Esophagus squamous epithelium (tissue), 5 donors: Measurements from ENCODE around the gene PFDN4. TPM values are rescaled to one million over a fixed set of nuclear protein-coding genes. Genes with fewer than 3 reads are reported as not detected.
A peak's percentile ranks its signal among the peaks of the same experiment; 100 is the strongest.

ENCODE experiments used
- DNase-seq: peaks from one replicate; lab custom pipeline; 2025; lab: John Stamatoyannopoulos, UW
- H3K27ac ChIP-seq, 4 donors: fragments of 200-600 bp; sonication (generic); one replicate each; pipeline ENCODE4 v1.5.1; 2016 to 2019; ENCODE audit warnings: mild to moderate bottlenecking in 1 of 4
- H3K27me3 ChIP-seq, 4 donors: fragments of 200-600 bp; sonication (generic); 1 replicate in 3 of 4; 2 replicates in 1 of 4; pipeline versions ENCODE4 v1.5.1 to v1.6.0; 2017 to 2021; ENCODE audit warnings: antibody characterized with exemption in 1 of 4
- H3K36me3 ChIP-seq, 3 donors: fragments of 200-600 bp; sonication (generic); one replicate each; pipeline ENCODE4 v1.5.1; 2016 to 2019
- H3K4me1 ChIP-seq, 3 donors: fragments of 200-600 bp; sonication (generic); one replicate each; pipeline ENCODE4 v1.5.1; 2017 to 2019
- H3K4me3 ChIP-seq, 4 donors: fragments of 200-600 bp; sonication (generic); 1 replicate in 3 of 4; 2 replicates in 1 of 4; pipeline ENCODE4 v1.5.1; 2016 to 2019; ENCODE audit warnings: mild to moderate bottlenecking in 2 of 4, moderate library complexity in 1 of 4
- H3K9me3 ChIP-seq, 3 donors: fragments of 200-600 bp; sonication (generic); one replicate each; pipeline ENCODE4 v1.5.1; 2016 to 2019
- POLR2A ChIP-seq, 4 donors: fragments of 450-650 bp; IDR thresholded peaks; one replicate each; pipeline ENCODE4 v1.6.1; 2017; ENCODE audit warnings: antibody characterized with exemption in 4 of 4, mild to moderate bottlenecking in 4 of 4, moderate library complexity in 3 of 4
- WGBS, 2 donors: methylation state at CpG; one replicate each; pipeline ENCODE4 v1.1.5; 2018; 5-methylcytosine and 5-hydroxymethylcytosine counted together
- intact Hi-C: fragments of 100-400 bp; cut with DNase I; formaldehyde crosslinking; loops from one replicate; pipeline ENCODE4 v1.15.0; 2022
- total RNA-seq, 4 donors: library from RNA; depleted of rRNA; stranded (reverse); fragments of >200 nt; gene quantifications; one replicate each; pipeline ENCODE4 v1.1.0, GENCODE V29; 2016
- TF ChIP-seq, protein P1 (sequence below), 6 experiments: fragments of 450-650 bp in 4 of 6; fragments of 200-600 bp in 2 of 6; sonication (generic) in 2 of 6; IDR thresholded peaks; one replicate each; pipeline ENCODE4 v1.5.1; 2016 to 2019; ENCODE audit warnings: antibody characterized with exemption in 6 of 6, mild to moderate bottlenecking in 4 of 6, moderate library complexity in 4 of 6
- donor health status: DM: yes; HTN: yes; CAD: no.

PFDN4 gene
- total RNA-seq, 4 donors from 2014 or later, result 39.0 to 68.9 (median 46.4) TPM

DNA sequence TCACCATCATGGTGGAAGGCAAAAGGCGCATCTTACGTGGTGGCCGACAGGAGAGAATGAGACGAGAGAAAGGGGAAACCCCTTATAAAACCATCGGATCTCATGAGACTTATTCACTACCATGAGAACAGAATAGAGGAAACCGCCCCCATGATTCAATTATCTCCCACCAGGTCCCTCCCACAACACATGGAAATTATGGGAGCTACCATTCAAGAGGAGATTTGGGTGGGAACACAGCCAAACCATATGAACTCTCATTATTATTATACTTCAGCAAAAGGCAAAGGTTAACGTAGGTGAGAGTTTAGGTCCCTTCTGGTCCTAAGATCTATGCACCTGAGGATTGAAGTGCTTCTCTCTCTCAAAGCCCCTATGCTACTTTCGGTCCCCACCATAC lies 2.4 kb upstream of the PFDN4 start:
- Histone ChIP-seq H3K27me3 (no peaks in the 10 kb centered on the region), H3K9me3 (no peaks in the 10 kb centered on the region), H3K27ac (no peak overlapping the region), H3K36me3 (no peaks in the 10 kb centered on the region), H3K4me3 (no peak overlapping the region), H3K4me1 (peaks cover 4 to 36% (median 15%) of the 10 kb centered on the region in 3 donors)
- 64 to 77% methylated on average over 8 of the region's 8 CpGs for WGBS, 2 donors
- TF ChIP-seq, protein P1, sequence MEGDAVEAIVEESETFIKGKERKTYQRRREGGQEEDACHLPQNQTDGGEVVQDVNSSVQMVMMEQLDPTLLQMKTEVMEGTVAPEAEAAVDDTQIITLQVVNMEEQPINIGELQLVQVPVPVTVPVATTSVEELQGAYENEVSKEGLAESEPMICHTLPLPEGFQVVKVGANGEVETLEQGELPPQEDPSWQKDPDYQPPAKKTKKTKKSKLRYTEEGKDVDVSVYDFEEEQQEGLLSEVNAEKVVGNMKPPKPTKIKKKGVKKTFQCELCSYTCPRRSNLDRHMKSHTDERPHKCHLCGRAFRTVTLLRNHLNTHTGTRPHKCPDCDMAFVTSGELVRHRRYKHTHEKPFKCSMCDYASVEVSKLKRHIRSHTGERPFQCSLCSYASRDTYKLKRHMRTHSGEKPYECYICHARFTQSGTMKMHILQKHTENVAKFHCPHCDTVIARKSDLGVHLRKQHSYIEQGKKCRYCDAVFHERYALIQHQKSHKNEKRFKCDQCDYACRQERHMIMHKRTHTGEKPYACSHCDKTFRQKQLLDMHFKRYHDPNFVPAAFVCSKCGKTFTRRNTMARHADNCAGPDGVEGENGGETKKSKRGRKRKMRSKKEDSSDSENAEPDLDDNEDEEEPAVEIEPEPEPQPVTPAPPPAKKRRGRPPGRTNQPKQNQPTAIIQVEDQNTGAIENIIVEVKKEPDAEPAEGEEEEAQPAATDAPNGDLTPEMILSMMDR (IDR thresholded peaks at IDR 0.05), result no peak
- TF ChIP-seq POLR2A (IDR thresholded peaks at IDR 0.05), result no peak
- intact Hi-C loops, result no loop called here
- DNase-seq, result no peak

DNA sequence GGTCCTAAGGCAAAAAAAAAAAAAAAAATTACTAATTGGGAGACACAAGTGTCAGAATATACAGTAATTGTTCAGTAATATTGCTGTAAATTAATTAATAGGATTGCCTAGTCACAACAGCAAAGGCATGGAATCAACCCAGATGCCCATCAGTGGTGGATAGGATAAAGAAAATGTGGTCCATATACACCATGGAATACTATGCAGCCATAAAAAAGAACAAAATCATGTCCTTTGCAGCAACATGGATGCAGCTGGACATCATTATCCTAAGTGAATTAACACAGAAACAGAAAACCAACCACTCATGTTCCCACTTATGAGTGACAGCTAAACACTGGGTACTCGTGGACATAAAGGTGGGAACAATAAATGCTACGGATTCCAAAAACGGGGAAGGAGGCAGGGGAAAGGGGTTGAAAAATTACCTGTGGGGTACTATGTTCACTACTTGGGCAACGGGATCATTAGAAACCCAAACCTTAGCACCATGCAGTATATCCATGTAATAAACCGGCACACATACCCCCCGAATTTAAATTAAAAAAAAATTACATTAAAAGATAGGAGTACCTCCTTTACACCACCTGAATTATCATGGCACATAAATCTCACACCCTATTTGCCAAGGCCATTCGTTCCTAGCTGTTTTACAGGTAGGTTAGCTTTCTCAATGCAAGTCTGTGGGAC lies 689 bp upstream of the PFDN4 start:
- H3K4me3 ChIP-seq, result peak overlapping the region; percentile 78 to 87 (median 85)
- WGBS, 2 donors, result 46 to 52% methylated on average over 7 of the region's 7 CpGs
- H3K27ac ChIP-seq, result peak overlapping the region in 3 of 4 donors; percentile 96 to 97 (median 97)
- H3K27me3 ChIP-seq, result no peaks in the 10 kb centered on the region
- no peaks in the 10 kb centered on the region for H3K36me3 ChIP-seq
- intact Hi-C loops, result no loop called here
- DNase-seq, result no peak
- H3K9me3 ChIP-seq, result no peaks in the 10 kb centered on the region
- H3K4me1 ChIP-seq, result peaks cover 4 to 34% (median 15%) of the 10 kb centered on the region in 3 donors
- TF ChIP-seq, protein P1 (IDR thresholded peaks at IDR 0.05), result no peak
- no peak for TF ChIP-seq POLR2A (IDR thresholded peaks at IDR 0.05)

DNA sequence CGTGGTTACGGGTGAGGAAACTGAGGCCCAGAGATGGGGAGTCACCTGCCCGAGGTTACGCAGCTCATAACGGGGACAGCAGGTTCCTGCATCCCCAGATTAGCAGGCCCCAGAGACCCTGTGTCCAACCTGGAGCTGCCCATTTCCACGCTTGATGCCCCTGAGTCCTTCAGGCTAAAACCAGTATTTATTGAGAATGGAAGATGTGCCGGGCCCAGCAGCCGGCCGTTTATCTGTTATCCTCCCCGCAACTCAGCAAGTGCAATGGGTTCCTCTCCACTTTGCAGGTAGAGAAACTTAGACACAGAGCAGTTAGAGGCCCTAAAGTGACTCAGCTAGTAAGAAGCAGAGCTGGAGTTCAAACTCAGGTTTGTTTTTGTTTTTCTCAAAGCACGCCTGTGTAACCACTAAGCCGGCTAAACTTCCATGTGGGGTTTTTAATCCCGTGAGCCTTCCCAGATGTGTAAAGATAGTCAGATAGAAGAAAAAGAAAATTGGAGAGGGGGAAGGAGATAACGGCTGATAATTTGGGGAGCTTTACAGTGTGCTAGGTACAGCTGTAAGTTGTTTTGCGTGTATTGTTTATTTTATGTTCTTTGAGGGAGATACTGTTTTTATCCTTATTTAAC lies 775 bp downstream of the PFDN4 start:
- intact Hi-C loops, result no loop called here
- Histone ChIP-seq H3K27me3 (no peaks in the 10 kb centered on the region), H3K27ac (peak overlapping the region; percentile 92 to 97 (median 96)), H3K9me3 (no peaks in the 10 kb centered on the region), H3K36me3 (no peaks in the 10 kb centered on the region), H3K4me1 (peaks cover 4 to 36% (median 15%) of the 10 kb centered on the region in 3 donors), H3K4me3 (peak overlapping the region; percentile 78 to 87 (median 85))
- WGBS, 2 donors, result 5 to 6% methylated on average over 9 to 15 of the region's 15 CpGs
- DNase-seq, result no peak
- TF ChIP-seq POLR2A (IDR thresholded peaks at IDR 0.05), result no peak
- TF ChIP-seq, protein P1 (IDR thresholded peaks at IDR 0.05), result no peak

DNA sequence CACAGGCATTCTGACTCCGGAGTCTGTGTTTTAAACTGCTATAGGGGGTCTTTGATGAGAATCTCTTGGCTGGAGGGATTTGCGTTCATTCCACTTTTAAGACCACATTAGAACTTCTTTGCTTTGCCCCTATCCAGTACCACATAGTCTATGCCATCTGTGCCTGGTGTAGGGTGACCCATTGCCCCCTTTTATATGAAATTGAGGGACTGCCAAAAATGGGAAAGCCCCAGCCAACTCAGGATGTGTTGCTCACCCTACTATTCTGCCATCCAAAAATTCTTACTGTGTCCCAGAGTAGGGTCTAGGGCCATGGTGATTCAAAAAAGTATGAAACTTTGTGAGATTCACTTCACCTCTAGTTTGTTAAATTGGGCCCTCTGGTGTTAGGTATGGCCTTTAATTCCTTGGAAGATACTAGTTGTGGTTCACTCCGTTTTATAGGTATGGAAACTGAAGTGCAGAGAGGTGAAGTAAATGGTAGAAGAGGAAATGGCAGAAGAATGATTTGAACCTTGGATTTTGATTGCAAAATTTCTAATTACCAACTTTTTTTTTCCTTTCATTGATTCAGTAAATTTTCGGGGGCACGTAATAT lies 1.4 kb downstream of the PFDN4 start:
- no peak for TF ChIP-seq POLR2A (IDR thresholded peaks at IDR 0.05)
- TF ChIP-seq, protein P1 (IDR thresholded peaks at IDR 0.05), result no peak
- Histone ChIP-seq H3K4me1 (peaks cover 4 to 36% (median 15%) of the 10 kb centered on the region in 3 donors), H3K9me3 (no peaks in the 10 kb centered on the region), H3K27ac (no peak overlapping the region), H3K36me3 (peaks cover 0 to 1% (median 0%) of the 10 kb centered on the region in 3 donors), H3K27me3 (no peaks in the 10 kb centered on the region), H3K4me3 (peak overlapping the region in 3 of 4 donors; percentile 83 to 87 (median 87))
- no peak for DNase-seq
- intact Hi-C loops, result no loop called here
- 77 to 79% methylated on average over 5 of the region's 5 CpGs for WGBS, 2 donors

DNA sequence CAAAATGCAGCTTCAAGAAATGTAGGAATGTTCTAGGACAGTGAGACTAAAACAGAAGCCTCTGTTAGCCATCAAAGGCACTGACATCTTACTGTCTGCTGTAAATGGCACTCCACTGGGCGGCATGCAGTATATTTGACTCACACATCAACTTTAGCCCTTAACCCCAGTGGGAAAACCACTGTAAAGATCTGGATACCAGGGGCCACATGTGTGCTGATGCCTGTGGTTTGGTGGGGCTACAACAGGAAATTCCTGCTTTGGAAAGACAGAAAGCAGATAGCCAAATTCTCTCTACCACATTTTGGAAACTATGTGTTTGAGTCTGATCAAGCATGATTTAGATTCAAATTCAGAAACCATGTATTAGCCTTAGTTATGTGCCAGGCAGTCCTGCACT lies 4.3 kb downstream of the PFDN4 start:
- WGBS, 2 donors, result 71 to 88% methylated on average over 1 of the region's 1 CpG
- intact Hi-C loops, result no loop called here
- Histone ChIP-seq H3K27me3 (no peaks in the 10 kb centered on the region), H3K27ac (no peak overlapping the region), H3K9me3 (no peaks in the 10 kb centered on the region), H3K4me3 (no peak overlapping the region), H3K36me3 (peaks cover 0 to 30% (median 9%) of the 10 kb centered on the region in 3 donors), H3K4me1 (peaks cover 4 to 36% (median 15%) of the 10 kb centered on the region in 3 donors)
- DNase-seq, result no peak
- no peak for TF ChIP-seq POLR2A (IDR thresholded peaks at IDR 0.05)
- TF ChIP-seq, protein P1 (IDR thresholded peaks at IDR 0.05), result no peak
